BJ (cell line): ENCODE data around the gene URGCP. TPM values are rescaled to one million over a fixed set of nuclear protein-coding genes. Genes with fewer than 3 reads are reported as not detected.
A peak's percentile ranks its signal among the peaks of the same experiment; 100 is the strongest.
"Not testable (repeated sequence)": the region's sequence is repeated elsewhere in the genome, so short reads cannot be mapped to it uniquely, and the experiment has no call there.

Experiments used
- CTCF ChIA-PET: fragments of 350-600 bp; formaldehyde crosslinking; extraction: SDS; loops from one replicate; lab custom pipeline; 2021; ENCODE audit warnings: antibody characterized with exemption, inconsistent platforms; lab: Yijun Ruan, JAX
- POLR2A ChIA-PET: fragments of 300-600 bp; sonication (Branson Sonifier 250); formaldehyde crosslinking; extraction: SDS; loops from one replicate; lab custom pipeline; 2021; ENCODE audit warnings: antibody characterized with exemption; lab: Charles Lee
- DNase-seq: peaks from one replicate; pipeline ENCODE4 v3.0.0-alpha.2; 2011; ENCODE audit warnings: low read depth
- H3K27me3 ChIP-seq: 2 replicates; pipeline ENCODE4 v1.6.0; 2011; ENCODE audit warnings: low read length; ENCODE audit not compliant: control insufficient read depth, insufficient read depth
- H3K36me3 ChIP-seq: 2 replicates; pipeline ENCODE4 v1.5.1; 2011; ENCODE audit warnings: low read length; ENCODE audit not compliant: control insufficient read depth, insufficient read depth
- H3K4me3 ChIP-seq: 2 replicates; pipeline ENCODE4 v1.5.1; 2011; ENCODE audit warnings: low read depth, mild to moderate bottlenecking, control low read depth, low read length
- CTCF ChIP-seq: IDR thresholded peaks from 2 replicates; pipeline ENCODE4 v1.5.1; 2011; ENCODE audit warnings: low read depth, mild to moderate bottlenecking, control low read depth, inconsistent platforms, low read length, moderate library complexity; ENCODE audit not compliant: insufficient read depth
- polyA plus RNA-seq: library from polyadenylated mRNA; depleted of rRNA; stranded (reverse); fragments of >200 nt; gene quantifications from 2 replicates; pipeline ENCODE4 v1.2.3, GENCODE V29; 2011

Gene URGCP
- polyA plus RNA-seq, 1 experiment = 41.6 TPM

- Histone ChIP-seq H3K4me3 (no peak overlapping the region), H3K27me3 (no peaks in the 10 kb centered on the region), H3K36me3 (no peaks in the 10 kb centered on the region; the same call in 1 of the 2 replicates)
- DNase-seq = no peak
- TF ChIP-seq CTCF = no peak
- ChIA-PET CTCF (interaction anchor here (0.7 kb wide), 1 partner anchor 9 kb away, joined by 4 read pairs; no protein-coding TSS in a partner anchor), POLR2A (no interaction called here)
Measured at GRCh38 chr7:43914795-43915194, 8.4 kb upstream of the URGCP start.

GRCh38 chr7:43905956-43906330 is 453 bp downstream of the URGCP start:
- Histone ChIP-seq H3K27me3 (no peaks in the 10 kb centered on the region), H3K4me3 (peak overlapping the region; percentile 75), H3K36me3 (peaks cover 4% of the 10 kb centered on the region)
- no peak for TF ChIP-seq CTCF
- CTCF ChIA-PET = interaction anchor here (1.0 kb wide), 1 partner anchor 9 kb away, joined by 4 read pairs; no protein-coding TSS in a partner anchor
- DNase-seq = no peak
- POLR2A ChIA-PET = no interaction called here

- no peak for DNase-seq
- no peak for TF ChIP-seq CTCF
- CTCF ChIA-PET = interaction anchor here (0.5 to 1.0 kb wide), 3 partner anchors 10 to 184 kb away, joined by 4 to 5 read pairs (median 4); no protein-coding TSS in a partner anchor
- H3K4me3 ChIP-seq = peak overlapping the region; percentile 75
- POLR2A ChIA-PET = no interaction called here
- peaks cover 4% of the 10 kb centered on the region for H3K36me3 ChIP-seq
- H3K27me3 ChIP-seq = no peaks in the 10 kb centered on the region
Measured at GRCh38 chr7:43905209-43905946, 1.0 kb downstream of the URGCP start.

- CTCF ChIA-PET = interaction anchor here (0.5 to 1.2 kb wide), 5 partner anchors 10 to 183 kb away, joined by 3 to 5 read pairs (median 4); no protein-coding TSS in a partner anchor
- DNase-seq = no peak
- H3K27me3 ChIP-seq = no peaks in the 10 kb centered on the region
- POLR2A ChIA-PET = no interaction called here
- peaks cover 4% of the 10 kb centered on the region for H3K36me3 ChIP-seq
- H3K4me3 ChIP-seq = peak overlapping the region; percentile 75
- TF ChIP-seq CTCF = no peak
Measured at GRCh38 chr7:43904533-43905208, 1.7 kb downstream of the URGCP start.

- DNase-seq = no peak
- TF ChIP-seq CTCF = no peak
- CTCF ChIA-PET = no interaction called here
- Histone ChIP-seq H3K4me3 (no peak overlapping the region), H3K27me3 (no peaks in the 10 kb centered on the region), H3K36me3 (peaks cover 5% of the 10 kb centered on the region)
- POLR2A ChIA-PET = no interaction called here
Measured at GRCh38 chr7:43902542-43903054, 3.8 kb downstream of the URGCP start.

- CTCF ChIA-PET, H3K36me3 ChIP-seq, DNase-seq, H3K4me3 ChIP-seq, H3K27me3 ChIP-seq, POLR2A ChIA-PET: not testable (repeated sequence)
Measured at GRCh38 chr7:43898571-43898970, 7.8 kb downstream of the URGCP start.
